Kidney epithelial cell (primary cell): ENCODE measurements around the gene RASEF. TPM values are rescaled to one million over a fixed set of nuclear protein-coding genes. Genes with fewer than 3 reads are reported as not detected.

Experiments used
- DNase-seq: peaks from one replicate; pipeline ENCODE4 v3.0.0-alpha.2; 2010; ENCODE audit warnings: low read depth
- H3K27me3 ChIP-seq: 2 replicates; pipeline ENCODE4 v1.6.0; 2011; ENCODE audit warnings: low read length; ENCODE audit not compliant: control insufficient read depth, insufficient read depth
- H3K36me3 ChIP-seq: 2 replicates; pipeline ENCODE4 v1.5.1; 2011; ENCODE audit warnings: low read length; ENCODE audit not compliant: control insufficient read depth, insufficient read depth
- H3K4me3 ChIP-seq: 2 replicates; pipeline ENCODE4 v1.5.1; 2011; ENCODE audit warnings: low read depth, mild to moderate bottlenecking, control low read depth, low read length
- CTCF ChIP-seq: IDR thresholded peaks from 2 replicates; pipeline ENCODE4 v1.5.1; 2011; ENCODE audit warnings: mild to moderate bottlenecking, moderate library complexity, low read length, control low read depth, inconsistent platforms; ENCODE audit not compliant: insufficient read depth, poor library complexity, severe bottlenecking
- total RNA-seq: library from RNA; depleted of rRNA; stranded (reverse); fragments of >200 nt; gene quantifications from 2 replicates; pipeline ENCODE4 v1.2.3, GENCODE V29; 2015

Gene RASEF
- total RNA-seq, 1 donor from 2014 or later, result 10.2 TPM

GRCh38 chr9:83061990-83062650 is 822 bp downstream of the RASEF start:
- Histone ChIP-seq H3K4me3 (peak overlapping the region; percentile 82), H3K36me3 (no peaks in the 10 kb centered on the region), H3K27me3 (no peaks in the 10 kb centered on the region)
- no peak for DNase-seq
- no peak for TF ChIP-seq CTCF

- TF ChIP-seq CTCF, result no peak
- no peaks in the 10 kb centered on the region for H3K27me3 ChIP-seq
- peak overlapping the region; percentile 82 for H3K4me3 ChIP-seq
- no peaks in the 10 kb centered on the region for H3K36me3 ChIP-seq
- DNase-seq, result no peak
These were observed 1.9 kb downstream of the RASEF start for GRCh38 chr9:83061036-83061435.

- no peak for DNase-seq
- no peak overlapping the region for H3K4me3 ChIP-seq
- no peak for TF ChIP-seq CTCF
- H3K27me3 ChIP-seq, result no peaks in the 10 kb centered on the region
- H3K36me3 ChIP-seq, result no peaks in the 10 kb centered on the region
These were observed 2.4 kb downstream of the RASEF start for GRCh38 chr9:83060556-83060955.

GRCh38 chr9:83059417-83059816 is 3.5 kb downstream of the RASEF start:
- H3K27me3 ChIP-seq, result no peaks in the 10 kb centered on the region
- H3K4me3 ChIP-seq, result no peak overlapping the region
- no peak for TF ChIP-seq CTCF
- DNase-seq, result no peak
- no peaks in the 10 kb centered on the region for H3K36me3 ChIP-seq

GRCh38 chr9:83056911-83057310 is 6.0 kb downstream of the RASEF start:
- no peak for DNase-seq
- Histone ChIP-seq H3K27me3 (no peaks in the 10 kb centered on the region), H3K4me3 (no peak overlapping the region), H3K36me3 (no peaks in the 10 kb centered on the region)
- TF ChIP-seq CTCF, result no peak

GRCh38 chr9:83056174-83056573 is 6.8 kb downstream of the RASEF start:
- no peak for TF ChIP-seq CTCF

More at GRCh38 chr9:83056174-83056573, 6.8 kb downstream of the RASEF start:
- DNase-seq, result no peak
- H3K36me3 ChIP-seq, result no peaks in the 10 kb centered on the region
- no peaks in the 10 kb centered on the region for H3K27me3 ChIP-seq
- no peak overlapping the region for H3K4me3 ChIP-seq
